OCI-LY7 (cell line): ENCODE data around the gene TNFSF13.

Source experiments
- EZH2phosphoT487 ChIP-seq: fragments of 200-600 bp; sonication (generic); IDR thresholded peaks from 2 replicates; pipeline ENCODE4 v1.6.1; 2018; ENCODE audit warnings: low read depth, borderline replicate concordance, mild to moderate bottlenecking, mixed run types, antibody characterized with exemption, low read length, moderate library complexity, mixed read lengths
- TF ChIP-seq, protein P1 (sequence below): fragments of 200-600 bp; sonication (generic); conservative IDR thresholded peaks from 2 replicates; pipeline ENCODE4 v1.5.1; 2014; ENCODE audit warnings: mild to moderate bottlenecking, antibody characterized with exemption, low read length, moderate library complexity, mixed read lengths

DNA sequence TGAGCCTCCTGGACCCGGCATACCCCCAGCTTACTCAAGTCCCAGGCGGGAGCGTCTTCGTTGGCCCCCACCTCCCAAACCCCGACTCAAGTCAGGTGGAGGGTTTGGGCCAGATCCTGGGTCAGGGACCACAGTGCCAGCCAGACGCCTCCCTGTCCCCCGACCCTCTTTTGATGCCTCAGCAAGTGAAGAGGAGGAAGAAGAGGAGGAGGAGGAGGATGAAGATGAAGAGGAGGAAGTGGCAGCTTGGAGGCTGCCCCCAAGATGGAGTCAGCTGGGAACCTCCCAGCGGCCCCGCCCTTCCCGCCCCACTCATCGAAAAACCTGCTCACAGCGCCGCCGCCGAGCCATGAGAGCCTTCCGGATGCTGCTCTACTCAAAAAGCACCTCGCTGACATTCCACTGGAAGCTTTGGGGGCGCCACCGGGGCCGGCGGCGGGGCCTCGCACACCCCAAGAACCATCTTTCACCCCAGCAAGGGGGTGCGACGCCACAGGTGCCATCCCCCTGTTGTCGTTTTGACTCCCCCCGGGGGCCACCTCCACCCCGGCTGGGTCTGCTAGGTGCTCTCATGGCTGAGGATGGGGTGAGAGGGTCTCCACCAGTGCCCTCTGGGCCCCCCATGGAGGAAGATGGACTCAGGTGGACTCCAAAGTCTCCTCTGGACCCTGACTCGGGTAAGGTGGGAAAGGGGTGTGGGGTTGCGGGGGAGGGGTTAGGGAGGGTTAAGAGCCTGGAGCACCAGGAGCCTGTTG is 4.7 kb downstream of the TNFSF13 start:
- TF ChIP-seq, protein P1, sequence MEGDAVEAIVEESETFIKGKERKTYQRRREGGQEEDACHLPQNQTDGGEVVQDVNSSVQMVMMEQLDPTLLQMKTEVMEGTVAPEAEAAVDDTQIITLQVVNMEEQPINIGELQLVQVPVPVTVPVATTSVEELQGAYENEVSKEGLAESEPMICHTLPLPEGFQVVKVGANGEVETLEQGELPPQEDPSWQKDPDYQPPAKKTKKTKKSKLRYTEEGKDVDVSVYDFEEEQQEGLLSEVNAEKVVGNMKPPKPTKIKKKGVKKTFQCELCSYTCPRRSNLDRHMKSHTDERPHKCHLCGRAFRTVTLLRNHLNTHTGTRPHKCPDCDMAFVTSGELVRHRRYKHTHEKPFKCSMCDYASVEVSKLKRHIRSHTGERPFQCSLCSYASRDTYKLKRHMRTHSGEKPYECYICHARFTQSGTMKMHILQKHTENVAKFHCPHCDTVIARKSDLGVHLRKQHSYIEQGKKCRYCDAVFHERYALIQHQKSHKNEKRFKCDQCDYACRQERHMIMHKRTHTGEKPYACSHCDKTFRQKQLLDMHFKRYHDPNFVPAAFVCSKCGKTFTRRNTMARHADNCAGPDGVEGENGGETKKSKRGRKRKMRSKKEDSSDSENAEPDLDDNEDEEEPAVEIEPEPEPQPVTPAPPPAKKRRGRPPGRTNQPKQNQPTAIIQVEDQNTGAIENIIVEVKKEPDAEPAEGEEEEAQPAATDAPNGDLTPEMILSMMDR: no peak
- no peak for TF ChIP-seq EZH2phosphoT487
